HepG2 (cell line): ENCODE data around the gene SRCAP. TPM values are rescaled to one million over a fixed set of nuclear protein-coding genes. Genes with fewer than 3 reads are reported as not detected.
A peak's percentile ranks its signal among the peaks of the same experiment; 100 is the strongest.

Source experiments
- ATAC-seq: fragments of 200-7000 bp; cut with Tn5 transposase; 3 replicates; pipeline ENCODE4 v1.9.1; 2020; ENCODE audit warnings: mild to moderate bottlenecking, moderate library complexity
- BruUV-seq: library from RNA; stranded (reverse); fragments of 400-500 nt; replicated peaks from 2 replicates; lab custom pipeline; 2021; lab: Mats Ljungman, UMichigan
- CTCF ChIA-PET: fragments of 300-600 bp; formaldehyde crosslinking; extraction: SDS; loops from one replicate; lab custom pipeline; 2021; ENCODE audit warnings: low total read pairs, inconsistent platforms, low intra/inter-chr PET ratio; lab: Yijun Ruan, JAX
- POLR2A ChIA-PET: fragments of 350-600 bp; sonication (Branson Sonifier 250); formaldehyde crosslinking; loops from one replicate; lab custom pipeline; 2020; ENCODE audit warnings: antibody characterized with exemption, inconsistent platforms; lab: Yijun Ruan, JAX
- DNase-seq: peaks from one replicate; pipeline ENCODE4 v3.0.0-alpha.2; 2015; ENCODE audit warnings: low spot score
- FAIRE-seq: peaks from 3 replicates; lab custom pipeline; 2011; peaks lifted over from hg19 to GRCh38; lab: Jason Lieb, UNC
- H2AFZ ChIP-seq: one replicate; pipeline ENCODE4 v1.6.1; 2011; ENCODE audit warnings: low read length, inconsistent platforms
- H3K27ac ChIP-seq: fragments of 300-600 bp; 3 replicates; pipeline ENCODE4 v1.8.0; 2011; ENCODE audit warnings: mixed run types, mild to moderate bottlenecking, mixed read lengths, low read length, inconsistent platforms; ENCODE audit not compliant: insufficient read depth; ENCODE audit errors: extremely low read length
- H3K27me3 ChIP-seq, 2 experiments: fragments of 200-600 bp in 1 of 2; 2 replicates in 1 of 2; 3 replicates in 1 of 2; pipeline versions ENCODE4 v1.6.0 to v1.8.0; 2011; ENCODE audit warnings: low read length in 2 of 2, mild to moderate bottlenecking in 2 of 2, moderate library complexity in 2 of 2, inconsistent platforms in 1 of 2; ENCODE audit not compliant: insufficient read depth in 2 of 2, control insufficient read depth in 1 of 2
- H3K36me3 ChIP-seq, 2 experiments: fragments of 200-600 bp in 1 of 2; replicated peaks in 1 of 2; 2 replicates in 1 of 2; 3 replicates in 1 of 2; pipeline versions ENCODE4 v1.5.1 to v1.8.0; 2011; ENCODE audit warnings: low read length in 2 of 2, inconsistent platforms in 1 of 2; ENCODE audit not compliant: insufficient read depth in 2 of 2, control insufficient read depth in 1 of 2
- H3K4me1 ChIP-seq: 2 replicates; pipeline ENCODE4 v1.5.1; 2012; ENCODE audit warnings: low read length, inconsistent platforms; ENCODE audit not compliant: insufficient read depth
- H3K4me2 ChIP-seq: 2 replicates; pipeline ENCODE4 v1.6.0; 2011; ENCODE audit warnings: low read depth, low read length, inconsistent platforms
- H3K4me3 ChIP-seq, 3 experiments: fragments of 200-600 bp in 1 of 3; sonication (generic), shearing (Covaris generic) in 1 of 3; replicated peaks in 1 of 3; 2 replicates each; pipeline ENCODE4 v1.5.1; 2011 to 2016; ENCODE audit warnings: low read length in 3 of 3, inconsistent platforms in 2 of 3, low read depth in 2 of 3, mild to moderate bottlenecking in 2 of 3, control low read depth in 1 of 3, mixed read lengths in 1 of 3; ENCODE audit not compliant: insufficient read depth in 1 of 3
- H3K79me2 ChIP-seq: one replicate; pipeline ENCODE4 v1.6.1; 2011; ENCODE audit warnings: low read length, inconsistent platforms; ENCODE audit not compliant: insufficient read depth
- H3K9ac ChIP-seq: 2 replicates; pipeline ENCODE4 v1.6.0; 2011; ENCODE audit warnings: mild to moderate bottlenecking, low read depth, low read length, inconsistent platforms; ENCODE audit not compliant: insufficient read depth
- H3K9me3 ChIP-seq: 2 replicates; pipeline ENCODE4 v1.5.1; 2012; ENCODE audit warnings: mild to moderate bottlenecking, low read length
- H4K20me1 ChIP-seq: 2 replicates; pipeline ENCODE4 v1.6.0; 2011; ENCODE audit warnings: inconsistent platforms, mild to moderate bottlenecking, low read length, moderate library complexity; ENCODE audit not compliant: insufficient read depth
- ARHGAP35 ChIP-seq: sonication (generic); formaldehyde crosslinking; IDR thresholded peaks from 2 replicates; pipeline ENCODE4 v1.9.0; 2022; ENCODE audit warnings: mild to moderate bottlenecking, inconsistent platforms, moderate library complexity, missing genetic modification reagents, borderline replicate concordance
- BCL3 ChIP-seq: sonication (generic); formaldehyde crosslinking; IDR thresholded peaks from 2 replicates; pipeline ENCODE4 v1.5.1; 2020; ENCODE audit warnings: mild to moderate bottlenecking, missing genetic modification reagents, moderate library complexity
- ELK4 ChIP-seq: sonication (generic); formaldehyde crosslinking; IDR thresholded peaks from 2 replicates; pipeline ENCODE4 v1.9.0; 2021; ENCODE audit warnings: missing genetic modification reagents, borderline replicate concordance
- FOSL2 ChIP-seq: sonication (generic); formaldehyde crosslinking; IDR thresholded peaks from 2 replicates; pipeline ENCODE4 v1.4.0; 2020; ENCODE audit warnings: missing genetic modification reagents
- HES4 ChIP-seq: sonication (generic); formaldehyde crosslinking; IDR thresholded peaks from 2 replicates; pipeline ENCODE4 v1.9.0; 2021; ENCODE audit warnings: mild to moderate bottlenecking, missing genetic modification reagents, borderline replicate concordance
- HOXA3 ChIP-seq: sonication (generic); formaldehyde crosslinking; IDR thresholded peaks from 2 replicates; pipeline ENCODE4 v1.5.0; 2020; ENCODE audit warnings: missing genetic modification reagents
- MXD4 ChIP-seq: IDR thresholded peaks from 2 replicates; pipeline ENCODE4 v1.6.1; 2016; ENCODE audit warnings: mild to moderate bottlenecking, missing biosample characterization, missing genetic modification reagents
- NFE2L1 ChIP-seq: sonication (generic); formaldehyde crosslinking; IDR thresholded peaks from 2 replicates; pipeline ENCODE4 v1.4.0; 2020; ENCODE audit warnings: missing genetic modification reagents, mild to moderate bottlenecking, borderline replicate concordance
- PTBP1 ChIP-seq: fragments of 200-400 bp; formaldehyde crosslinking; IDR thresholded peaks from 2 replicates; pipeline ENCODE4 v1.6.1; 2018; ENCODE audit warnings: low read length, low read depth; ENCODE audit not compliant: poor library complexity, severe bottlenecking
- THAP8 ChIP-seq: sonication (generic); formaldehyde crosslinking; IDR thresholded peaks from 2 replicates; pipeline ENCODE4 v1.5.1; 2020; ENCODE audit warnings: missing genetic modification reagents, mild to moderate bottlenecking, borderline replicate concordance
- ZBTB14 ChIP-seq: sonication (generic); formaldehyde crosslinking; IDR thresholded peaks from 2 replicates; pipeline ENCODE4 v1.4.0; 2020; ENCODE audit warnings: missing genetic modification reagents
- ZBTB33 ChIP-seq: sonication (generic); formaldehyde crosslinking; IDR thresholded peaks from 2 replicates; pipeline ENCODE4 v1.4.0; 2020; ENCODE audit warnings: missing genetic modification reagents
- ZFAT ChIP-seq: sonication (generic); formaldehyde crosslinking; conservative IDR thresholded peaks from 2 replicates; pipeline ENCODE4 v1.8.1; 2023; ENCODE audit warnings: missing genetic modification reagents, inconsistent platforms
- ZNF256 ChIP-seq: sonication (generic); formaldehyde crosslinking; conservative IDR thresholded peaks from 2 replicates; pipeline ENCODE4 v1.4.0; 2020; ENCODE audit warnings: missing genetic modification reagents
- ZNF317 ChIP-seq: sonication (generic); formaldehyde crosslinking; IDR thresholded peaks from 2 replicates; pipeline ENCODE4 v1.5.0; 2020; ENCODE audit warnings: mild to moderate bottlenecking, missing genetic modification reagents
- ZNF335 ChIP-seq: sonication (generic); formaldehyde crosslinking; IDR thresholded peaks from 2 replicates; pipeline ENCODE4 v1.4.0; 2020; ENCODE audit warnings: missing genetic modification reagents
- ZNF775 ChIP-seq: sonication (generic); formaldehyde crosslinking; IDR thresholded peaks from 2 replicates; pipeline ENCODE4 v1.4.0; 2020; ENCODE audit warnings: missing genetic modification reagents, mild to moderate bottlenecking, moderate library complexity, borderline replicate concordance
- WGBS: methylation state at CpG from one replicate; pipeline ENCODE4 v1.1.6; 2017; ENCODE audit warnings: low lambda C conversion rate; 5-methylcytosine and 5-hydroxymethylcytosine counted together
- in situ Hi-C: cut with HindIII; loops from 2 replicates; pipeline ENCODE4 v1.10.0; 2017; ENCODE audit warnings: low pct_unique_long_range_greater_than_20kb; ENCODE audit not compliant: extremely low pct_ligation_motif_present
- intact Hi-C: fragments of 100-400 bp; cut with micrococcal nuclease; formaldehyde crosslinking; loops from one replicate; pipeline ENCODE4 v1.10.0; 2022; ENCODE audit not compliant: unreplicated experiment
- polyA plus RNA-seq, 8 experiments: library from polyadenylated mRNA; depleted of rRNA in 3 of 8; stranded (reverse) in 7 of 8; unstranded in 1 of 8; fragments of >200 nt; fragmentation: Illumina TruSeq in 4 of 8; extraction: Trizol in 4 of 8; gene quantifications; 2 replicates each; pipeline versions ENCODE4 v1.2.1 to v1.2.3, GENCODE V29; 2011 to 2016; ENCODE audit warnings: low read depth in 4 of 8, missing spikeins in 1 of 8, mixed read lengths in 1 of 8; ENCODE audit not compliant: insufficient read depth in 1 of 8
- total RNA-seq, 5 experiments: library from RNA; depleted of rRNA; stranded (reverse); fragments of >200 nt; fragmentation: Illumina TruSeq; extraction: Trizol; gene quantifications; 2 replicates each; pipeline ENCODE4 v1.2.3, GENCODE V29; 2016; ENCODE audit warnings: low read depth in 1 of 5

Gene SRCAP
- total and polyA plus RNA-seq, 2 of the 13 experiments (the other 11 are each of a cell fraction or from before 2014, with no cell fraction given) = 4.9 to 9.0 TPM

- WGBS = 93% methylated on average over 2 of the region's 7 CpGs
- no peak overlapping the region for H3K4me3 ChIP-seq
- BruUV-seq = no TSS peak
- ChIA-PET CTCF (no interaction called here), POLR2A (interaction anchor here (1.2 to 3.1 kb wide), 5 partner anchors 9 to 62 kb away, joined by 3 to 10 read pairs (median 6); partner anchors contain the start of genes PHKG2 and ZNF629)
- H2AFZ ChIP-seq = no peak overlapping the region
- peaks cover 18 to 36% of the 10 kb centered on the region in 2 experiments for H3K36me3 ChIP-seq
- H3K4me2 ChIP-seq = peak overlapping the region; percentile 95; the same call in 1 of the 2 replicates
- H3K9me3 ChIP-seq = no peaks in the 10 kb centered on the region
- H3K9ac ChIP-seq = no peak overlapping the region
- peaks cover 36% of the 10 kb centered on the region for H3K4me1 ChIP-seq
- in situ Hi-C loops = no loop called here
- intact Hi-C loops = loop anchor here (5.0 kb wide), 1 partner anchor 35 kb away; no protein-coding TSS in a partner anchor
- DNase-seq (no peak), FAIRE-seq (no peak), ATAC-seq (peak; percentile 14)
- H3K27ac ChIP-seq = no peak overlapping the region
- H3K79me2 ChIP-seq = peaks cover 9% of the 10 kb centered on the region
- no peaks in the 10 kb centered on the region; the same call in 1 of the 2 replicates for H4K20me1 ChIP-seq
- no peaks in the 10 kb centered on the region; a peak in 1 of 5 replicates for H3K27me3 ChIP-seq
- TF ChIP-seq FOSL2 (CRISPR knock-in tag) (no peak), ZNF335 (no peak), HOXA3 (CRISPR knock-in tag) (peak; percentile 54; the same call in 1 of the 2 replicates), ZBTB33 (CRISPR knock-in tag) (peak; percentile 69; the same call in 1 of the 2 replicates), ELK4 (CRISPR knock-in tag) (no peak), ZNF775 (CRISPR knock-in tag) (no peak), ZFAT (no peak), ZNF256 (CRISPR knock-in tag) (peak; percentile 82; the same call in 1 of the 2 replicates), HES4 (CRISPR knock-in tag) (no peak), ZNF317 (CRISPR knock-in tag) (no peak), MXD4 (CRISPR knock-in tag) (no peak), THAP8 (CRISPR knock-in tag) (no peak), ZBTB14 (CRISPR knock-in tag) (0 out of 2 replicates have a peak, but pooled peaks have one; percentile 23), PTBP1 (no peak), BCL3 (CRISPR knock-in tag) (no peak), ARHGAP35 (CRISPR knock-in tag) (0 out of 2 replicates have a peak, but pooled peaks have one; percentile 11), NFE2L1 (no peak)
These were observed 78.8 kb downstream of the SRCAP start for GRCh38 chr16:30777591-30778297.
